OCI-LY1 (cell line): ENCODE measurements around the gene ARPC5L.

ENCODE experiments used
- CTCF ChIP-seq: fragments of 200-600 bp; sonication (generic), shearing (Covaris generic); IDR thresholded peaks from 2 replicates; pipeline ENCODE4 v1.5.1; 2017; ENCODE audit warnings: mild to moderate bottlenecking, antibody characterized with exemption, low read length, moderate library complexity, mixed read lengths
- EZH2 ChIP-seq: fragments of 200-600 bp; sonication (generic), shearing (Covaris generic); IDR thresholded peaks from 2 replicates; pipeline ENCODE4 v1.8.0; 2017; ENCODE audit warnings: borderline replicate concordance, mixed run types, mild to moderate bottlenecking, antibody characterized with exemption, low read length, moderate library complexity, mixed read lengths

DNA sequence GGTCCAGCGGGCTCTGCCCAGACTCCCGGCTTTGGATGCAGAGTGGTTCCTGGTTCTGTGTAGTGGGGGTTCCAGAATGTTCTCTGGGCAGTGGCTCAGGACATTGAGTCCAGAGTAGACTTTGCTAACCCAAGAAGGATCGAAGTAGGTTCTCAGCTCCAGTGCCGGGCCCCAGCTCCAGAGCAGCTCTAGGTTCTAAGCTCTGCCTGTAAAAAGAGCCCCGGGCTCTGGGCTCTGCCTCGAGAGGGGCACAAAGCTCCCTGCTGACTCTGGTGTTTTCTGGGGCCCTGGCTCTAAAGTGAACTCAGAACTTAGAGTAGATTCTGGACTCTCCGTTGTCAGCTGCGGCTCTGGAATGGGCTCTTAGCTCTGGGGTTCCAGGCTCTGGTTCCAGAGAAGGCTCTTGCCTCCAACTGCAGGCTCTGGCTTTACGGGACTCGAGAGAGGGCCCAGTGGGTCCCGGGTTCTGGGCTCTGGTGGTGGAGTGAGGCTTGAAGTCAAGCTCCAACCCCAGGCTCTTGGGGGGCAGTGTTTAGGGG lies 8.3 kb upstream of the ARPC5L start:
- TF ChIP-seq CTCF = no peak
- no peak for TF ChIP-seq EZH2
